GM23338 (cell line): ENCODE measurements around the gene TXNDC16.

Source experiments
- CTCF ChIP-seq, 2 experiments: fragments of 200-600 bp in 1 of 2; sonication (generic) in 1 of 2; conservative IDR thresholded peaks; 2 replicates each; pipeline versions ENCODE4 v1.5.1 to v1.6.1; 2016 to 2017; ENCODE audit warnings: antibody characterized with exemption in 2 of 2, low read depth in 2 of 2, mild to moderate bottlenecking in 2 of 2, moderate library complexity in 1 of 2
- ETS1 ChIP-seq: IDR thresholded peaks from 2 replicates; pipeline ENCODE4 v1.6.1; 2016; ENCODE audit warnings: antibody characterized with exemption
- POLR2AphosphoS5 ChIP-seq: IDR thresholded peaks from 2 replicates; pipeline ENCODE4 v1.6.1; 2016; ENCODE audit warnings: antibody characterized with exemption, low read depth
- REST ChIP-seq: IDR thresholded peaks from one replicate; pipeline ENCODE4 v1.6.1; 2018; ENCODE audit warnings: antibody characterized with exemption; ENCODE audit not compliant: unreplicated experiment

GRCh38 chr14:52531481-52531880 lies 20.8 kb downstream of the TXNDC16 start:
- TF ChIP-seq CTCF (conservative IDR thresholded peaks at IDR 0.05; ENCODE audit: low read depth in 2 of 2) (no peak), ETS1 (no peak), POLR2AphosphoS5 (no peak), REST (no peak)
